Uterus (tissue), 4 donors: ENCODE measurements around the gene MCTP1. TPM values are rescaled to one million over a fixed set of nuclear protein-coding genes. Genes with fewer than 3 reads are reported as not detected.

Experiments used
- DNase-seq, 2 donors: peaks; one replicate each; pipeline ENCODE4 v3.0.0-alpha.2; 2019 to 2020
- H3K27ac ChIP-seq, 2 donors: fragments of 200-600 bp; sonication (generic); 1 replicate in 1 of 2; 2 replicates in 1 of 2; pipeline ENCODE4 v1.5.1; 2016 to 2018
- H3K27me3 ChIP-seq, 2 donors: fragments of 200-600 bp; sonication (generic); one replicate each; pipeline ENCODE4 v1.5.1; 2018 to 2019; ENCODE audit warnings: control low read depth in 1 of 2
- H3K36me3 ChIP-seq, 2 donors: fragments of 200-600 bp; sonication (generic); one replicate each; pipeline ENCODE4 v1.5.1; 2019; ENCODE audit warnings: control low read depth in 1 of 2
- H3K4me1 ChIP-seq, 2 donors: fragments of 200-600 bp; sonication (generic); one replicate each; pipeline ENCODE4 v1.5.1; 2018 to 2019; ENCODE audit warnings: control low read depth in 1 of 2
- H3K4me3 ChIP-seq, 2 donors: fragments of 200-600 bp; sonication (generic); 1 replicate in 1 of 2; 2 replicates in 1 of 2; pipeline ENCODE4 v1.5.1; 2018 to 2019; ENCODE audit warnings: mild to moderate bottlenecking in 1 of 2
- H3K9me3 ChIP-seq, 2 donors: fragments of 200-600 bp; sonication (generic); one replicate each; pipeline ENCODE4 v1.5.1; 2019; ENCODE audit warnings: control low read depth in 1 of 2
- POLR2A ChIP-seq, 2 donors: fragments of 450-650 bp; IDR thresholded peaks; one replicate each; pipeline ENCODE4 v1.6.1; 2016; ENCODE audit warnings: antibody characterized with exemption in 2 of 2, mild to moderate bottlenecking in 1 of 2, moderate library complexity in 1 of 2
- intact Hi-C: fragments of 100-400 bp; cut with DNase I; formaldehyde crosslinking; loops from one replicate; pipeline ENCODE4 v1.15.1; 2023; ENCODE audit warnings: low total_unique reads
- total RNA-seq, 4 donors: library from RNA; depleted of rRNA in 3 of 4; stranded (reverse); fragments of >200 nt in 3 of 4; gene quantifications; one replicate each; pipeline versions ENCODE4 v1.1.0 to v1.2.4, GENCODE V29; 2014 to 2023
- TF ChIP-seq, protein P1 (sequence below), 4 experiments: fragments of 200-600 bp in 2 of 4; fragments of 450-650 bp in 2 of 4; sonication (generic) in 2 of 4; IDR thresholded peaks; one replicate each; pipeline ENCODE4 v1.5.1; 2016 to 2019; ENCODE audit warnings: antibody characterized with exemption in 4 of 4, mild to moderate bottlenecking in 2 of 4, moderate library complexity in 1 of 4
- donor health status: DM: yes; HTN: yes; CAD: no.

Gene MCTP1
- total RNA-seq, 4 donors from 2014 or later: 25.3 to 114 (median 27.6) TPM

DNA sequence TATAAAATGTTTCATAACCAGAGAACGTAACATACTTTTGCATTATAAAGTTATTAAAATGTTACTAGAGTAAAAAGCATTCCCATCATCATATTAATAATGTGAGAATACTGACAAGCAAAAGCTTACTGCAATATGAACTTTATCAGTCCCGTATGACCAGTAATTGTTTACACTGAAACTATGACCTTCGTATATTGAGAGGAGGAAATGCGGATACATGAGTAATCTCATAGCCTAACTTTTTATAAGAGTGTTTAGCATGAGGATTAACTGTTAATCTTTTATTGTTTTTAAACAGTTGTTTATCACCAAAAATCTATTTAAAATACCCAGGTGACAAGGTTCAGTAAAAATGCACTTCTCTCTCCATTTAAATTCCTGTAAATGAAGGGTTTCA is 394.0 kb downstream of the MCTP1 start:
- H3K36me3 ChIP-seq: no peaks in the 10 kb centered on the region
- H3K27me3 ChIP-seq: no peaks in the 10 kb centered on the region
- TF ChIP-seq, protein P1, sequence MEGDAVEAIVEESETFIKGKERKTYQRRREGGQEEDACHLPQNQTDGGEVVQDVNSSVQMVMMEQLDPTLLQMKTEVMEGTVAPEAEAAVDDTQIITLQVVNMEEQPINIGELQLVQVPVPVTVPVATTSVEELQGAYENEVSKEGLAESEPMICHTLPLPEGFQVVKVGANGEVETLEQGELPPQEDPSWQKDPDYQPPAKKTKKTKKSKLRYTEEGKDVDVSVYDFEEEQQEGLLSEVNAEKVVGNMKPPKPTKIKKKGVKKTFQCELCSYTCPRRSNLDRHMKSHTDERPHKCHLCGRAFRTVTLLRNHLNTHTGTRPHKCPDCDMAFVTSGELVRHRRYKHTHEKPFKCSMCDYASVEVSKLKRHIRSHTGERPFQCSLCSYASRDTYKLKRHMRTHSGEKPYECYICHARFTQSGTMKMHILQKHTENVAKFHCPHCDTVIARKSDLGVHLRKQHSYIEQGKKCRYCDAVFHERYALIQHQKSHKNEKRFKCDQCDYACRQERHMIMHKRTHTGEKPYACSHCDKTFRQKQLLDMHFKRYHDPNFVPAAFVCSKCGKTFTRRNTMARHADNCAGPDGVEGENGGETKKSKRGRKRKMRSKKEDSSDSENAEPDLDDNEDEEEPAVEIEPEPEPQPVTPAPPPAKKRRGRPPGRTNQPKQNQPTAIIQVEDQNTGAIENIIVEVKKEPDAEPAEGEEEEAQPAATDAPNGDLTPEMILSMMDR (IDR thresholded peaks at IDR 0.05): no peak
- no peak for TF ChIP-seq POLR2A (IDR thresholded peaks at IDR 0.05)
- no peak for DNase-seq
- intact Hi-C loops: no loop called here
- no peaks in the 10 kb centered on the region for H3K9me3 ChIP-seq
- no peak overlapping the region for H3K4me3 ChIP-seq
- no peak overlapping the region for H3K27ac ChIP-seq
- H3K4me1 ChIP-seq: no peaks in the 10 kb centered on the region

DNA sequence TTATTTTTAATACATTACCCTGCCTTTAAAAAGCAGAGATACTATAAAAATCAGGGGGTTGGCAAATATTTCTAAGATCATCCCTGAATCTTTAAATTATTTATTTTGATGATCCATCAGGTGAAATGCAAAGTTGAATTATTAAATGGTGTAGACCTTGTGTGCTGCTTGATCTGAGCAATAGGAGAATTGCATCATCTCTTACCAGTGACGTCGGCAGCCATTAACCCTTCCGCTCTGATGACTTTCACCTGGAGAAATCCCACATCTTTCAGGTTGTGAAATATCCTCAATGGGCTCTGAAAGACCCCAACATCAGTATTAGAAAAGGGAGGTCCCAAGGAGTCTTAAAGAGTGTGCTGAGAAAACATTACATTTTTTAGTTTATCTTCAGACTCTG is 396.2 kb downstream of the MCTP1 start:
- H3K27me3 ChIP-seq: no peaks in the 10 kb centered on the region
- H3K4me1 ChIP-seq: no peaks in the 10 kb centered on the region
- TF ChIP-seq, protein P1 (IDR thresholded peaks at IDR 0.05): no peak
- no peak for TF ChIP-seq POLR2A (IDR thresholded peaks at IDR 0.05)
- no peaks in the 10 kb centered on the region for H3K36me3 ChIP-seq
- H3K27ac ChIP-seq: no peak overlapping the region
- intact Hi-C loops: no loop called here
- no peak overlapping the region for H3K4me3 ChIP-seq
- no peak for DNase-seq
- H3K9me3 ChIP-seq: no peaks in the 10 kb centered on the region

DNA sequence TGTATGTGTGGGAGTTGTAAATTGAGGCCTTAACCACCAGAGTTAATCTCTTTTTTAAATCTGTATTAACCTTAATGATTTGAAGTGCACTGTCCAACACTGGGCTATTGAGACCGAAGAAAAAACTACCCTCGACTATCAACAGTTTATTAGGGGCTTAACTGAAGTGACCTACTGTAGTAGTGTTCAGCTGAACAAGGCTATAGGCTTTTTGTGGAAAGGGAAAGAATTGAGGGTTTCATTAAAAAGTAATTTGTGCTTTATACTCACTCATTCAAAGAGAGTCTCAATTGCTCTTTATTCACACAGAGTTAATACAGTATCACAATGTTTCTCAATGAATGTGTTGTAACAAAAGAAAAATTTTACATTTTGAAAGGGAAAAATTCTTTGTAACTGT is 399.0 kb downstream of the MCTP1 start:
- no peaks in the 10 kb centered on the region for H3K27me3 ChIP-seq
- no peak for DNase-seq
- no peak overlapping the region for H3K4me3 ChIP-seq
- no peaks in the 10 kb centered on the region for H3K36me3 ChIP-seq
- intact Hi-C loops: no loop called here
- no peaks in the 10 kb centered on the region for H3K9me3 ChIP-seq
- no peak for TF ChIP-seq POLR2A (IDR thresholded peaks at IDR 0.05)
- TF ChIP-seq, protein P1 (IDR thresholded peaks at IDR 0.05): no peak
- H3K27ac ChIP-seq: no peak overlapping the region
- H3K4me1 ChIP-seq: no peaks in the 10 kb centered on the region

DNA sequence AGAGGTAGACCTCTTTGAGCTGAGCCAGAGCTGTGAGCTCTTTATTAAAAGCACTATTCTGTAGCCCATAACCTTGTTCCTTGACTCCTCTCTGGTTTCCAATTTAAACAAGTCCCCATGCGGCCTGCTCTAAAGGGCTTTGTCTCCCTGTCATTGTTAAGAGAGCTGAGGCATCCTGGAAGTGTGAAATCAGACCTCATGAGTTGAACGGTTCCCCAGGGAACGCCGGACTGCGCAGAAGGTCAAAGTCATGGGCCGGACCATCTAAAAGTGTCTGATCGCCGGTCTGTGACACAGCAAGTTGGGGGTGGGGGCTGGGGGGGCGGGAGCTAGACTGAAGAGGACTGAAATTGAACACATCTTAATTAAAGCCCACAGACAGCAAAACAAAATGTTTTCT is 400.6 kb downstream of the MCTP1 start:
- no peak for DNase-seq
- Histone ChIP-seq H3K27ac (no peak overlapping the region), H3K27me3 (no peaks in the 10 kb centered on the region), H3K4me1 (no peaks in the 10 kb centered on the region), H3K36me3 (no peaks in the 10 kb centered on the region), H3K9me3 (no peaks in the 10 kb centered on the region), H3K4me3 (no peak overlapping the region)
- TF ChIP-seq, protein P1 (IDR thresholded peaks at IDR 0.05): no peak
- TF ChIP-seq POLR2A (IDR thresholded peaks at IDR 0.05): no peak
- intact Hi-C loops: no loop called here

DNA sequence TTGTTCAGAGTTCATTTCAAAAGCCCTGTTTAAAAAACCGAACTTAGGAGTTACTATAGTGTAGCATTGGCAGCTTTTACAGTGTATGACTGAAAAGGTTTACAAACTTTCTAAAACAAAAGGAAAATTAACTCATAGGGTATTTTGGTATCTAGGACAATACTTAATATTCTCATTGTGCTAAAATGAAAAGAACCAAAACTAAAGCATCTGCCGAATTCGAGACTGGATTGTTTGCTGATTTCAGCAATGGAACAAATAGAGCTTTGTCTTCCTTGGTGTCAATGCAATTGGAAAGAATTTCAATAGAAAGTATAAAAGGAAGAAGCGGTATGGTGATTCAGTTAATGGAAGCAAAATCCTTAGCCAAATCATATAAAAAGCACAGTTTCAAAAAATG is 412.4 kb downstream of the MCTP1 start:
- intact Hi-C loops: no loop called here
- Histone ChIP-seq H3K27ac (no peak overlapping the region), H3K9me3 (no peaks in the 10 kb centered on the region), H3K36me3 (no peaks in the 10 kb centered on the region), H3K27me3 (no peaks in the 10 kb centered on the region), H3K4me3 (no peak overlapping the region), H3K4me1 (no peaks in the 10 kb centered on the region)
- DNase-seq: no peak
- TF ChIP-seq, protein P1 (IDR thresholded peaks at IDR 0.05): no peak
- TF ChIP-seq POLR2A (IDR thresholded peaks at IDR 0.05): no peak
